Tibial artery (tissue), 4 donors: ENCODE measurements around the gene CYP1A1.
"Not testable (repeated sequence)": the region's sequence is repeated elsewhere in the genome, so short reads cannot be mapped to it uniquely, and the experiment has no call there.

ENCODE experiments used
- DNase-seq, 2 donors: peaks; one replicate each; pipeline ENCODE4 v3.0.0-alpha.2; 2019
- H3K27ac ChIP-seq, 2 donors: fragments of 200-600 bp; sonication (generic) in 1 of 2; 1 replicate in 1 of 2; 2 replicates in 1 of 2; pipeline ENCODE4 v1.5.1; 2018 to 2019; ENCODE audit warnings: mild to moderate bottlenecking in 1 of 2
- H3K27me3 ChIP-seq, 2 donors: fragments of 200-600 bp; sonication (generic) in 1 of 2; one replicate each; pipeline versions ENCODE4 v1.5.1 to v1.6.0; 2016 to 2019
- H3K36me3 ChIP-seq, 3 donors: fragments of 200-600 bp; sonication (generic) in 2 of 3; one replicate each; pipeline ENCODE4 v1.5.1; 2016 to 2019; ENCODE audit warnings: mild to moderate bottlenecking in 2 of 3
- H3K4me1 ChIP-seq, 4 donors: fragments of 200-600 bp; sonication (generic) in 2 of 4; 1 replicate in 3 of 4; 2 replicates in 1 of 4; pipeline ENCODE4 v1.5.1; 2016 to 2019
- H3K4me3 ChIP-seq, 2 donors: fragments of 200-600 bp; sonication (generic) in 1 of 2; 1 replicate in 1 of 2; 2 replicates in 1 of 2; pipeline ENCODE4 v1.5.1; 2018 to 2019; ENCODE audit warnings: mild to moderate bottlenecking in 2 of 2
- H3K9me3 ChIP-seq, 3 donors: fragments of 200-600 bp; sonication (generic) in 1 of 3; one replicate each; pipeline ENCODE4 v1.5.1; 2016 to 2019
- CTCF ChIP-seq, 2 experiments: fragments of 200-600 bp in 1 of 2; fragments of 450-650 bp in 1 of 2; IDR thresholded peaks; one replicate each; pipeline ENCODE4 v1.5.1; 2017 to 2019; ENCODE audit warnings: antibody characterized with exemption in 2 of 2, mild to moderate bottlenecking in 1 of 2, moderate library complexity in 1 of 2
- intact Hi-C: fragments of 100-400 bp; cut with DNase I; formaldehyde crosslinking; loops from one replicate; pipeline ENCODE4 v1.15.0; 2023; ENCODE audit warnings: low total_unique reads

The CYP1A1 gene

DNA sequence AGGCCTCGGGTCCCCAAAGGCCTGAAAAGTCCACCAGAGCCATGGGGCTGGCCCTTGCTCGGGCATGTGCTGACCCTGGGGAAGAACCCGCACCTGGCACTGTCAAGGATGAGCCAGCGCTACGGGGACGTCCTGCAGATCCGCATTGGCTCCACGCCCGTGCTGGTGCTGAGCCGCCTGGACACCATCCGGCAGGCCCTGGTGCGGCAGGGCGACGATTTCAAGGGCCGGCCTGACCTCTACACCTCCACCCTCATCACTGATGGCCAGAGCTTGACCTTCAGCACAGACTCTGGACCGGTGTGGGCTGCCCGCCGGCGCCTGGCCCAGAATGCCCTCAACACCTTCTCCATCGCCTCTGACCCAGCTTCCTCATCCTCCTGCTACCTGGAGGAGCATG lies 24.5 kb upstream of the CYP1A1 start:
- no peak for DNase-seq
- no peak overlapping the region for H3K4me3 ChIP-seq
- TF ChIP-seq CTCF (IDR thresholded peaks at IDR 0.05): no peak
- no peaks in the 10 kb centered on the region for H3K4me1 ChIP-seq
- peaks cover 0 to 9% of the 10 kb centered on the region in 2 donors for H3K27me3 ChIP-seq
- no peaks in the 10 kb centered on the region for H3K36me3 ChIP-seq
- no peaks in the 10 kb centered on the region for H3K9me3 ChIP-seq
- intact Hi-C loops: loop anchor here (5.0 kb wide), 1 partner anchor 353 kb away; no protein-coding TSS in a partner anchor
- H3K27ac ChIP-seq: no peak overlapping the region

- Histone ChIP-seq H3K27ac (no peak within 1 kb of the TSS), H3K4me1 (no peaks in the 10 kb centered on the region), H3K36me3 (no peaks in the 10 kb centered on the region), H3K27me3 (peaks cover 0 to 9% of the 10 kb centered on the region in 2 donors), H3K4me3 (no peak within 1 kb of the TSS), H3K9me3 (no peaks in the 10 kb centered on the region)
- no peak for TF ChIP-seq CTCF (IDR thresholded peaks at IDR 0.05)
- DNase-seq: no peak
- intact Hi-C loops: no loop called here
Observed at GRCh38 chr15:74748322-74748946, 23.1 kb upstream of the CYP1A1 start, which contains the start of gene CYP1A2. TSS of gene CYP1A2 (plus strand) at chr15:74748845. CDS start at chr15:74749739, 894 bp downstream.

DNA sequence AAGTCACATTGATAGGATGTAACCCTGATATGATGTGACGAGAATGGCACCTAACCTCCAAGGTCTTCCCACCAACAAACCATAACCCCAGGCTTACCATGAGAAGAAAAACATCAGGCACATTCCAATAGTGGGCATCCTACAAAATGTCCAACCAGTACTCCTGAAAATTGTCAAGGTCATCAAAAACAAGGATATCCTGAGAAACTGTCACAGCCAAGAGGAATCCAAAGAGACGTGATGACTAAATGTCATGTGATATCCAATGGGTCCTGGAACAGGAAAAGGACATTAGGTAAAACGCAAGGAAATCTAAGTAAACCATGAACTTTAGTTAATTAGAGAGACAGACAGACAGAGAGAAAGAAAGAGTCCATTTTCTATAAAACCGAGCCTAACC lies 21.1 kb upstream of the CYP1A1 start:
- no peaks in the 10 kb centered on the region for H3K4me1 ChIP-seq
- H3K27ac ChIP-seq: no peak overlapping the region
- TF ChIP-seq CTCF (IDR thresholded peaks at IDR 0.05): no peak
- no peak for DNase-seq
- intact Hi-C loops: no loop called here
- no peak overlapping the region for H3K4me3 ChIP-seq
- H3K36me3 ChIP-seq: no peaks in the 10 kb centered on the region
- H3K27me3 ChIP-seq: peaks cover 0 to 8% of the 10 kb centered on the region in 2 donors
- H3K9me3 ChIP-seq: peaks cover 0 to 10% (median 7%) of the 10 kb centered on the region in 3 donors

- Histone ChIP-seq H3K4me3 (no peak overlapping the region), H3K27ac (no peak overlapping the region), H3K36me3 (no peaks in the 10 kb centered on the region), H3K4me1 (no peaks in the 10 kb centered on the region), H3K9me3 (peaks cover 0 to 10% (median 7%) of the 10 kb centered on the region in 3 donors), H3K27me3 (peaks cover 0 to 24% of the 10 kb centered on the region in 2 donors)
- intact Hi-C loops: no loop called here
- DNase-seq: no peak
- no peak for TF ChIP-seq CTCF (IDR thresholded peaks at IDR 0.05)
Observed at GRCh38 chr15:74742422-74742821, 17.1 kb upstream of the CYP1A1 start.

- H3K36me3 ChIP-seq, DNase-seq, H3K4me3 ChIP-seq, H3K9me3 ChIP-seq, intact Hi-C loops, H3K4me1 ChIP-seq, H3K27ac ChIP-seq: not testable (repeated sequence)
- H3K27me3 ChIP-seq: peaks cover 0 to 39% of the 10 kb centered on the region in 2 donors
Observed at GRCh38 chr15:74738239-74738638, 12.9 kb upstream of the CYP1A1 start.

DNA sequence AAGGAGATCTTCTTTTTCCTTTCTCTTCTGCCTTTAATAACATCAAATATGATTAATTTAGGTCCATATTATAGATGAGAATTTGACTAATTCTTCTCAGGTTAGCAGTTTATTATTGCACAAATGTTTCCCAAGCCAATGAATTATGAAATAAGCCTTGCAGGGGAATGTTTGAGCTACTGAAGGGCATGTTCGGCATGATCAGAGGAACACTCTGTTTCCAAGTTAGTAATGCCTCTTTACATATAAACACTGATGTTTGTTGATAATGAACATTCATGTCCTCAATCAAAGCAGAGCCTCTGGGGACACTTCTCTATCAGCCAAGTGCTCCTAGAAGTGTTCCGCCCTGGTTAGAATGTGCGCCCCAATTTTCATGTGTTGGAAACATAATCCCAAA lies 10.0 kb upstream of the CYP1A1 start:
- Histone ChIP-seq H3K27ac (no peak overlapping the region), H3K4me1 (no peaks in the 10 kb centered on the region), H3K4me3 (no peak overlapping the region), H3K27me3 (peaks cover 0 to 59% of the 10 kb centered on the region in 2 donors), H3K9me3 (no peaks in the 10 kb centered on the region), H3K36me3 (no peaks in the 10 kb centered on the region)
- no peak for TF ChIP-seq CTCF (IDR thresholded peaks at IDR 0.05)
- intact Hi-C loops: no loop called here
- DNase-seq: no peak
